ENCODE data around the gene CLPTM1L.

Gene CLPTM1L

GRCh38 chr5:1270933-1271914 is 73.7 kb downstream of the CLPTM1L start:
- DNase-seq, result no peak

GRCh38 chr5:1270426-1270825 is 74.5 kb downstream of the CLPTM1L start:
- no peak for DNase-seq

- DNase-seq, result no peak
Measured at GRCh38 chr5:1268666-1269065, 76.2 kb downstream of the CLPTM1L start.

- no peak for DNase-seq
Measured at GRCh38 chr5:1268056-1268455, 76.8 kb downstream of the CLPTM1L start.
